Loucy (cell line): ENCODE data around the gene TGM4.

Source experiments
- H2AFZ ChIP-seq: fragments of 200-600 bp; sonication (generic); 2 replicates; pipeline ENCODE4 v1.6.0; 2016; ENCODE audit warnings: antibody characterized with exemption, mild to moderate bottlenecking, low read length, moderate library complexity
- H3F3A ChIP-seq: fragments of 200-600 bp; 2 replicates; pipeline ENCODE4 v1.6.0; 2016; ENCODE audit warnings: antibody characterized with exemption, low read depth, mild to moderate bottlenecking
- H3K27me3 ChIP-seq: fragments of 200-600 bp; sonication (generic); 2 replicates; pipeline ENCODE4 v1.6.1; 2014; ENCODE audit warnings: low read length, mild to moderate bottlenecking; ENCODE audit not compliant: insufficient read depth, poor library complexity, severe bottlenecking
- H3K36me3 ChIP-seq: fragments of 200-600 bp; sonication (generic); 2 replicates; pipeline ENCODE4 v1.6.1; 2016; ENCODE audit warnings: low read length; ENCODE audit not compliant: insufficient read depth
- H3K4me1 ChIP-seq: fragments of 200-600 bp; sonication (generic); 2 replicates; pipeline ENCODE4 v1.5.1; 2014; ENCODE audit warnings: low read length, mild to moderate bottlenecking; ENCODE audit not compliant: insufficient read depth, poor library complexity, severe bottlenecking
- H3K4me2 ChIP-seq: fragments of 200-600 bp; sonication (generic); 2 replicates; pipeline ENCODE4 v1.6.0; 2014; ENCODE audit warnings: antibody characterized with exemption, low read length, low read depth, mild to moderate bottlenecking; ENCODE audit not compliant: poor library complexity, severe bottlenecking
- H3K4me3 ChIP-seq: fragments of 200-600 bp; sonication (generic); 2 replicates; pipeline ENCODE4 v1.5.1; 2014; ENCODE audit warnings: low read length, mild to moderate bottlenecking, mixed read lengths; ENCODE audit not compliant: poor library complexity, severe bottlenecking
- H3K79me2 ChIP-seq: fragments of 200-600 bp; sonication (generic); 2 replicates; pipeline ENCODE4 v1.6.1; 2014; ENCODE audit warnings: low read length; ENCODE audit not compliant: insufficient read depth
- H3K9ac ChIP-seq: fragments of 200-600 bp; sonication (generic); 2 replicates; pipeline ENCODE4 v1.6.0; 2014; ENCODE audit warnings: mild to moderate bottlenecking, low read depth, low read length, moderate library complexity; ENCODE audit not compliant: poor library complexity, severe bottlenecking
- H3K9me2 ChIP-seq: fragments of 200-600 bp; sonication (generic); replicated peaks from 2 replicates; pipeline ENCODE4 v1.6.1; 2016; ENCODE audit warnings: low read depth, low read length, mixed read lengths
- H3K9me3 ChIP-seq: fragments of 200-600 bp; sonication (generic); 2 replicates; pipeline ENCODE4 v1.6.1; 2014; ENCODE audit warnings: mild to moderate bottlenecking, antibody characterized with exemption, low read length, low read depth; ENCODE audit not compliant: insufficient read depth
- H4K20me1 ChIP-seq: fragments of 200-600 bp; sonication (generic); 2 replicates; pipeline ENCODE4 v1.6.0; 2014; ENCODE audit warnings: antibody characterized with exemption, low read length, mild to moderate bottlenecking; ENCODE audit not compliant: insufficient read depth, poor library complexity, severe bottlenecking
- CTCF ChIP-seq: fragments of 200-600 bp; sonication (generic); conservative IDR thresholded peaks from 2 replicates; pipeline ENCODE4 v1.5.1; 2014; ENCODE audit warnings: mild to moderate bottlenecking, antibody characterized with exemption, low read length
- EZH2phosphoT487 ChIP-seq: fragments of 200-600 bp; IDR thresholded peaks from 2 replicates; pipeline ENCODE4 v1.6.1; 2018; ENCODE audit warnings: antibody characterized with exemption, mild to moderate bottlenecking, moderate library complexity, borderline replicate concordance

The TGM4 gene

GRCh38 chr3:44833394-44833793 is 41.0 kb upstream of the TGM4 start:
- no peaks in the 10 kb centered on the region for H3F3A ChIP-seq
- peaks cover 79% of the 10 kb centered on the region for H3K36me3 ChIP-seq
- TF ChIP-seq EZH2phosphoT487 (no peak), CTCF (no peak)

GRCh38 chr3:44835684-44836083 is 38.7 kb upstream of the TGM4 start:
- Histone ChIP-seq H3K9me2 (no peaks in the 10 kb centered on the region), H3K9ac (no peak overlapping the region), H3F3A (no peaks in the 10 kb centered on the region), H4K20me1 (no peaks in the 10 kb centered on the region), H3K27me3 (peaks cover 4% of the 10 kb centered on the region), H3K4me3 (no peak overlapping the region), H3K4me1 (no peaks in the 10 kb centered on the region), H3K79me2 (no peaks in the 10 kb centered on the region), H3K4me2 (no peak overlapping the region), H3K9me3 (peaks cover 17% of the 10 kb centered on the region), H2AFZ (no peak overlapping the region), H3K36me3 (peaks cover 86% of the 10 kb centered on the region)
- no peak for TF ChIP-seq CTCF
- no peak for TF ChIP-seq EZH2phosphoT487

More at GRCh38 chr3:44833394-44833793, 41.0 kb upstream of the TGM4 start:
- H4K20me1 ChIP-seq, result no peaks in the 10 kb centered on the region
- H3K9me2 ChIP-seq, result no peaks in the 10 kb centered on the region
- no peak overlapping the region for H2AFZ ChIP-seq
- H3K9me3 ChIP-seq, result peaks cover 17% of the 10 kb centered on the region
- H3K4me2 ChIP-seq, result no peak overlapping the region
- H3K9ac ChIP-seq, result no peak overlapping the region
- no peaks in the 10 kb centered on the region for H3K79me2 ChIP-seq
- H3K27me3 ChIP-seq, result peaks cover 4% of the 10 kb centered on the region
- no peak overlapping the region for H3K4me3 ChIP-seq
- no peaks in the 10 kb centered on the region for H3K4me1 ChIP-seq

GRCh38 chr3:44842376-44842775 is 32.0 kb upstream of the TGM4 start:
- no peaks in the 10 kb centered on the region for H3K4me1 ChIP-seq
- H3K36me3 ChIP-seq, result peaks cover 94% of the 10 kb centered on the region
- no peaks in the 10 kb centered on the region for H3K9me2 ChIP-seq
- TF ChIP-seq CTCF, result no peak
- no peak for TF ChIP-seq EZH2phosphoT487
- H3K9me3 ChIP-seq, result no peaks in the 10 kb centered on the region
- no peaks in the 10 kb centered on the region for H3K79me2 ChIP-seq
- no peak overlapping the region for H3K4me3 ChIP-seq
- H3K27me3 ChIP-seq, result no peaks in the 10 kb centered on the region
- no peak overlapping the region for H3K4me2 ChIP-seq
- H3F3A ChIP-seq, result no peaks in the 10 kb centered on the region
- H3K9ac ChIP-seq, result no peak overlapping the region
- no peaks in the 10 kb centered on the region for H4K20me1 ChIP-seq
- no peak overlapping the region for H2AFZ ChIP-seq
